T follicular helper cell (primary cell): ENCODE results near the gene APOBEC3H.

Experiments used
- DNase-seq: peaks from one replicate; pipeline ENCODE4 v3.0.0-alpha.2; 2020; ENCODE audit warnings: low read depth

APOBEC3H gene

GRCh38 chr22:39110631-39111561 is 13.9 kb downstream of the APOBEC3H start:
- DNase-seq = no peak

DNA sequence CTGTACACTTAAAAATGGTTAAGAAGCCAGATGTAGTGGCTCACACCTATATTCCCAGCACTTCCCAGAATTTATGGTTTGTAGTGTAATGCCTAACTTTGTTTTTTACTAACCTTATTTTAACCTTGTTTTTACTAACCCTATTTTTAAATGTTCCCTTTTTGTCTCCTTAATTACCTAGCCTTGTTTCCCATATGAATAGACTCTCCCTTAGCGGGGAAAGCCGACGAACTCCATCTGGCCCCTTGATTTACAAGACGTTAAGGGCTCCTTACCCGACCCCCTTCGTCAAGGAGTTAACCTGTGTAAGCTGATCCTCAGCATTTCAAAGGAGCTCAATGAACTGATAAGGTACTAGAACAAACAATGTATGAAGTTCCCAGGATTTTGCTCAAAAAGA is 17.1 kb downstream of the APOBEC3H start:
- no peak for DNase-seq

GRCh38 chr22:39115570-39115969 is 18.5 kb downstream of the APOBEC3H start:
- DNase-seq = no peak

- no peak for DNase-seq
Measured at GRCh38 chr22:39115977-39116621, 19.1 kb downstream of the APOBEC3H start.

DNA sequence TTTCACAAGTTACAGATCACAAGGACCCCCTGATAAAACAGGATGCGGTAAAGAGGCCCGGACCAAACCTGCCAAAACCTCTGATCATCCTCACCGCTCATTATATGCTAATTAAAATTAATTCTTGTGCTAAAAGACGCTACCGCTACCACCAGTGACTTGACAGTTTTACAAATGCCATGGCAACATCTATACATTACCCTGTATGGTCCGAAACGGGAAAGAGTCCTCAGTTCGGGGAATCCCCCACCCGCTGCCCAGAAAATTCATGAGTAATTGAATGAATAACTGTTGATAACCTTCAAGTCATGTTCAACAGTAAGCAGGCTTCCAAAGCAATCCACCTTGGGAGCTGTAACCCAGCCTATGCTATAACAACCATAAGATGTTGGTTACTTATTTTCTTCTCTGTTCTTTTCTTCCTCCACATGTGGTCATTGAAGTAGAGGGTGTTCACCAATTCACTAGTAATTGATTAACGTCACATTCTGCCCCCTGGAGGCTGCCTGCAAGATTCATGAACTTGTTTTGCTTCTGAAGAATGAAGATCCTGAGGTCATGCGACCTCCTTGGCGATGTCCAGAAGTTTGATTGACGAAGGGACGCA is 20.6 kb downstream of the APOBEC3H start:
- DNase-seq = peak; percentile 60

GRCh38 chr22:39120983-39121382 is 23.9 kb downstream of the APOBEC3H start:
- no peak for DNase-seq

- DNase-seq = no peak
Measured at GRCh38 chr22:39122772-39123470, 25.9 kb downstream of the APOBEC3H start.

DNA sequence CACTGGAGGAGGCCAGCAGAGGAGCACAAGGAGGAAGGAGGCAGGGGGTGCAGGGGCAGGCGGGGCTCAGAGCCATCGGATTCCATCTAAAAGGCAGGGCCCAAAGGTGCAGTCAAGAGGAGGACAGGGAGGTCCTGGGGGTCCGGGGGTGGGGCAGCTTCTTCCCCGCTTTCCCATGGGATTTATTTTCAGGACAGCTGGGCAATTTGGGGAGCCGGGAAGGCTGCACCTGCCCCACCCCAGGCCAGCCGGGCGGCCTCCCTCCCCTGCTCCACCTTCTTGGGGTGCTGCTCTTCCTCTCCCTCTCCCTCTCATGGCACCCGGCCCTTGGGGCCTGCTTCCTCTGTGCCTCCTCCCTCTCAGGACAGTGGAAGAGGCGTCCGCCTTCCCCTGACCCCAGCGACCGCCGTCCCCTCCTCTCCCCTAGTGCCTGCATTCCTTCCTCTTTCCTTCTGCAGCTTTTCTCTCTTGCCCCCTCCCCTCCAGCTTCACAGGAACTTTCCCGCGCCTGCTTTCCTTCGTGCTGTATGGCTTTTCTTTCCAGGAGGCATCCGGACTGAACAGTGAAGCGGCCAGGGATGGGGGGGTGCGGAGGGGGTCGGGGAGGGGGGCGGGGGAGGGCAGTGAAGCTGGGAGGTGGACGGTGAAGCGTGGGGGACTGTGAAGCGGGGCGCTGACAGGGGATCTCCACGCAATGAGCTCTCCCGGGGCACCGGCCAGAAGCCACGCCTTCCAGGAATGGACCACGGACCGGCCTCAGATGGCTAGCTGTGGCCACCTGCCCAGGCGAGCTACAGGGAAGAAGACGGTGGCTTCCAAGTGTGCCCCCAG is 26.9 kb downstream of the APOBEC3H start:
- DNase-seq = no peak

DNA sequence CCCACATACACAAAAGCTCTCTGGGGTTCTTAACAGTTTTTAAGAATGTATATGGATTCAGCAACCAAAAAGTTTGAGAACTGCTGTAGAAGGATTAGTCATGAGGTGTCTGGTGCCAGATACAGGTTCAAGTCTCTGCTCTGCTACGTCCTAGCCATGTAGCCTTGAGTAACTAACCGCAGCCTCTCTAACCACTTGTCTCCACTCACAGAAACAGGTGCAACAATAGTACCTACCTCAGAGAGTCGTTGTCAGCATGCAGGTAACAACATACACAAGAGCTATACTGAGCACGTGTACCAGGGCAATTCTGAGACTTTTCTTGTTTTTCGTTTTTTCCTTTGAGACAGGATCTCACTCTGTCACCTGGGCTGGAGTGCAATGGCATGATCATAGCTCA is 28.6 kb downstream of the APOBEC3H start:
- no peak for DNase-seq

- no peak for DNase-seq
Measured at GRCh38 chr22:39128508-39128907, 31.5 kb downstream of the APOBEC3H start.

DNA sequence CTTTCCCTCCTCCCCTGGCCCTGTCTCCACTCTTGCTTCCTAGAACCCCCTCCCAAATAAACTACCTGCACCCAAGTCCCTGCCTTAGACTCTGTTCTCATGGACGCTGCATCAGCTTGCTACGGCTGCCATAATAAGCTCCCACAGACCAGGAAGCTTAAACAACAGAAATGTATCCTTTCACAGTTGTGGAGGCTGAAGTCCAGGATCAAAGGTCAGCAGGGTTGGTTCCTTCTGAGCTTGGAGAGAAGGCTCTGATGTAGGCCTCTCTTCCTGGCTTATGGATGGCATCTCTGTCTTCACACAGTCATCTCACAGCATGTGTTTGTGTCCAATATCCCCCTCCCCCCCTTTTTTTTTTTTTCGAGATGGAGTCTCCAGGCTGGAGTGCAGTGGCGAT is 32.0 kb downstream of the APOBEC3H start:
- no peak for DNase-seq

DNA sequence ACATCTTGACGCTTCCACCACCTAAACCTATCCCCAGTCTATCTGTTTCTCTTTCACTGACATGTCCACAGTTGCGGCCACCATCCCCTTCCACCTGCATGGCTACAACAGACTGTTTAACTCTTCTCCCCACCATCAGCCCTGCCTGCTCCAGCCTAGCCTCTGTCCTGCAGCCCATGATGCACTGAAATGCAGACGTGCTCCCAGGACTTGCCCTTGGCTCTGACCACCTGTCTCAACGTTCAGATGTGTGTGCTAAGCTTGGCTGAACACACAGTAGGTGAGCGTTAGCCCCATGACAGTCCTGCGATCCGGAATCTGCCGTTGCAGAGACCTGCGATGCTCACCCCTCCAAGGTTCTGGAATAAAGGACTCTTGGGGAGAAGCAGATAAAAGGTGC is 32.7 kb downstream of the APOBEC3H start:
- no peak for DNase-seq

DNA sequence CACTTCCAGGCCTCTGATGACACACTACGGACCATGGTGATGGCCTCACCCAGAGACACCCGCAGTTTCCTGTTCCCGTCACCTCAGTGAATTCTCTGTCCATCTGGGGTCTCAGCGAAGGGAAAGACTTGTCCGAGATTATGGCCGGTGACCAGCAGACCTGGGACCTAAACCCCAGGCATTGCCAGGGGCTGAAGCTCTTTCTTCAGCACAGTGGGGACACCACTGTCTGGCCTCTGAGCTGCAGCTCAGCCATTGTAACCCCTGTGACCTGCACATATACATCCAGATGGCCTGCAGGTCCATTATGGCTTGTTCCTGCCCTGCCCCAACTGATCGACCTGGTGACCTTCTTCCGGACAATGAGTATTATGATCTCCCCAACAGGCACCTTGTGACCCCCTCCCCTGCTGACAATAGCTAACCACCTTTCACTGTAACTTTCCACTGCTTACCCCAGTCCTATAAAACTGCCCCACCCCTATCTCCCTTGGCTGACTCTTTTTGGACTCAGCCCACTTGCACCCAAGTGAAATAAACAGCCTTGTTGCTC is 33.2 kb downstream of the APOBEC3H start:
- no peak for DNase-seq

DNA sequence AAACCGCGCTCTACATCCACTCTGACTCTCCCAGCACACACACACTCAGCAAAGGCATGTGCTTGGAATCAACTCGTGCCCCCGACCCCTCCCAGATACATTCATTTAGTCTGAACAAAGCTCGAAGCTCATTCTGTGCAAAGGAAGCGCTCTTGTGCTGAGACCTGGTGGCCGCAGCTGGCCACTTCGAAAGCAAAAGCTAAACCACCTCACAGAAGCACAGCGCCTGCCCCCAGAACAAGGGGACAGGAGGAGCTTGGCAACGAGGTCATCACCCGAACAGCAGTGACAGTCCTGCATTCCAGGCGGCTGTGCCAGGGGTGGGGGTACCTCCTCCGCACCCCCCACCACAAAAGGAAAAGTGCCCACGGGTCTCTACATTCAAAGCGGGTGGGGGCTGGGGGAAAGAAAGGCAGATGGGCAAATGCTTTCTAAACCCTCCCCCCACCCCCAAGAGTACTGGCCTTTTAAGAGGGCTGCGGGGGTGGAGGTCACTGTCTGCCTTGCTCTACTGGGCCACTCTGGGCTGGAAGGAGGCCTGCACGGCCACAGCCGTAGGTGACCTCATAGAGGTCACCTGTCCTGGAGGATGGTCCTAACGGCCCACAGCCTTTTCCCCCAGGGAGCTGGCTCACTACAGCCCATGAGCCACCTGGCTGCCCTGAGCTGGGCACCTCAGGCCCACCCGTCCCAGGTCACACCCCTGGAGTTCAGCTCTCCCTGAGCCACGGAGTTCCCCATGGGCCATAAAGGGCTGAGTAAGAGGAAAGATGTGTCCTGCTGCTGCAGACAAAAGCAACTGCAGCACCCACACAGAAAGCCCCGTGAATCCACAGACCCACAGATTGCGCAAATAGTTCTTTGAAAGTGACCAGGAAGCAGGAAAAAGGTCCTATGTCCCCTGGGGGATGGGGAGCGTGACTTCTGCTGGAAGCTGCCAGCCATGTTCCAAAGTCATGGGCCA is 34.1 kb downstream of the APOBEC3H start:
- DNase-seq = no peak

- no peak for DNase-seq
Measured at GRCh38 chr22:39132281-39132680, 35.2 kb downstream of the APOBEC3H start.

DNA sequence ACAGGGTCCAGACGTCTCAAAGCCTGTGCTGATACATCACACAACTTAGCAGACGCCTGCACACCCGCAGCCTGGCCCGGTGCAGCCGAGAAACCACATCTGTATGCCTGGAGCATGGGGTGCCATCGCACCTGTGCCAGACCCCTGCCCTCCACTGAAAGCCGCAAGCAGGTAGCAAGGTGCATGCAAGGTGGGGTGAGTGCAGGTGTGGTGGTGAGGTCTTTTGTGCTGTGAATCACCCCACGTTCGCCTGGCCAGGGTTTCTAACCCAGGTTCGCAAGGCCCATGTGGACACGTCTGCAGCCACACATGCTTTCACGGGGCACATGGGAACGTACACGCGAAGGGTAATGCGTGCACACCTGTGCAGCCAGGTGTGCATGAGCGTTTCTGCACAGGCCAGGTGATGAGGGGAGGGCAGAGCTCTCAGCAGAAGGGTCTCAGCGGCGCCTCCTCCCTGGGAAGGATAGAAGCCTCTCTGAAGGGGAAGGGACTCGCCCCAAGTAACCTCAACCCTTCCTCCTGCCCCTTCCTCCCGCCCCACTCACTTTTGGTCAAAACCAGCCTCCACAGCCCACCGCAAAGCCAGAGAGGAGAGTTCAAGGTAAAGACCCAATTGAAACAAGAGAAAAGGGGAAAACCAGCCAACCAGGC is 36.0 kb downstream of the APOBEC3H start:
- DNase-seq = no peak

DNA sequence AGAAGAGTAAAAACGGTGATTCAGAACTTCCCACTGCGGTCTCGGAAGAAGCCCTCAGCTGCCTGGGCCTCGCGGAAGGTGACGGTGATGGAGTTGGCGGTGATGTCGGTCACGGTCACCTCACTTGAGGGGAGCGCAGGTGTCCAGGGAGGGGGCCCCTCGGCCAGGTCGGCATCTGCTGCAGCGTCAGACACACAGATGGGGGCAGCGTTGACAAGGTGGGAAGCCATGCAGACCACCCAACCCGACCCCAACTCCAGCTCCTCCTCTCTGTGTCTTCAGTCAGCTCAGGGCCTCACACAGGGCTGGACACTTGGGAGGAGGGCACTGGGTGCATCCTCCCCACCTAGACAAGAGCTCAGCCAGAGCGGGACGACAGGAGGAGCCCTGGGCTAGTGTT is 36.8 kb downstream of the APOBEC3H start:
- DNase-seq = no peak

DNA sequence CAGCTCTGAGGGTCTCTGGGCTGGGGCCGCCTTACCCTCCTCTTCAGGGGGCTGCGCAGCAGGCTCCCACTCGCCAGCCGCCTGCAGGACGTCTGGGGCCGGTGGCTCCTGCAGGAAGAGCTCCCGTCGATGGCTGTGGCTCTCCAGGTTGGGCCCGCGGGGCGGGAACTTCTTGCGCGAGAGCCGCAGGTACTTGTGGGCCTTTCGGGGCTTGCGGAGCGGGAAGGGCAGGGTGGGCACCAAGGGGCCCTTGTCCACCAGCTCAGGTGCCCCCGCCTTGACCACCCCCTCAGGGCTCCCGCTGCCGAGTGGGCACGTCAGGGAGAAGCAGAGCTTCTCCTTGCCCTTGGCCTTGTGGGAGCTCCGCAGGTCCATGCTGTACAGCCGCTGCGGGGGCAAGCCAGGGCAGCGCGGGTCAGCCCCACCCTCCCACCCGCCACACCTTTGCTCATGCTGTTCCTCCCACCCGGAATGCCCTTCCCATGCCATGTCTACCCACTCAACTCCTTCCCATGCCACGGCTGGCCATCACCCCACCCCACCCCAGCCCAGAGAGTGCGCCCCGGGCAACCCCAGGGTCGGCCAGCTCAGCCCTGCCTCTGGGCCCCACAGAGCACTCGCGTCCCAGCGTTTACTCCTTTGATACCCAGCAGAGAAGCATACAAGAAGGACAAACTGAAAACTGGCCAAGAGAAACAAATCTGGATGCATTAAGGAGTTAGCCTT is 37.5 kb downstream of the APOBEC3H start:
- DNase-seq = no peak
